ENCODE results near the gene MORN4. TPM values are rescaled to one million over a fixed set of nuclear protein-coding genes. Genes with fewer than 3 reads are reported as not detected.

Gene MORN4
- total and polyA plus RNA-seq, 9 of the 15 experiments (the other 6 are each of a cell fraction or from before 2014, with no cell fraction given): 8.3 to 23.9 (median 11.7) TPM

GRCh38 chr10:97632949-97633884 lies at the start of gene MORN4 (continued):
- no peak for TF ChIP-seq PREB (CRISPR knock-in tag; IDR thresholded peaks at IDR 0.05)
- no peak for TF ChIP-seq ZFP36 (IDR thresholded peaks at IDR 0.05; ENCODE audit: low read depth, low read length, partially characterized antibody)
- no peak for TF ChIP-seq TCF7L2 (IDR thresholded peaks at IDR 0.05; ENCODE audit: low read depth, low read length)
- TF ChIP-seq NCOA1 (IDR thresholded peaks at IDR 0.05; ENCODE audit: low read depth): no peak
- no peak for TF ChIP-seq ZKSCAN8 (CRISPR knock-in tag; IDR thresholded peaks at IDR 0.05)
- no peak for TF ChIP-seq HBP1 (CRISPR knock-in tag; IDR thresholded peaks at IDR 0.05)
- no peak for TF ChIP-seq CLOCK (CRISPR knock-in tag; IDR thresholded peaks at IDR 0.05; ENCODE audit: borderline replicate concordance)
- TF ChIP-seq EP400 (IDR thresholded peaks at IDR 0.05): peak; percentile 77
- TF ChIP-seq TSC22D4 (tag; IDR thresholded peaks at IDR 0.05): no peak
- TF ChIP-seq BRF1 (IDR thresholded peaks at IDR 0.05; ENCODE audit: borderline replicate concordance, extremely low read depth, insufficient read length): no peak
- TF ChIP-seq CHCHD3 (CRISPR knock-in tag; IDR thresholded peaks at IDR 0.05): no peak
- no peak for TF ChIP-seq ETV6 (IDR thresholded peaks at IDR 0.05; ENCODE audit: borderline replicate concordance in 1 of 2, low read depth in 2 of 2, low read length in 1 of 2)
- TF ChIP-seq ETV6 (CRISPR knock-in tag; IDR thresholded peaks at IDR 0.05; ENCODE audit: borderline replicate concordance): no peak
- no peak for TF ChIP-seq ZNF583 (CRISPR knock-in tag; IDR thresholded peaks at IDR 0.05)
- TF ChIP-seq GABPB1 (CRISPR knock-in tag; IDR thresholded peaks at IDR 0.05): 0 out of 2 replicates have a peak, but pooled peaks have one; percentile 29
- no peak for TF ChIP-seq FOXA1 (IDR thresholded peaks at IDR 0.05; ENCODE audit: borderline replicate concordance)
- TF ChIP-seq STAT5A (IDR thresholded peaks at IDR 0.05; ENCODE audit: borderline replicate concordance, low read length): no peak
- no peak for TF ChIP-seq RBM15 (IDR thresholded peaks at IDR 0.05; ENCODE audit: insufficient read depth, low read length)
- TF ChIP-seq TAF9B (IDR thresholded peaks at IDR 0.05; ENCODE audit: partially characterized antibody): peak; percentile 71
- no peak for TF ChIP-seq MIER1 (IDR thresholded peaks at IDR 0.05; ENCODE audit: low read depth)
- TF ChIP-seq ZBED1 (IDR thresholded peaks at IDR 0.05): no peak
- peak; percentile 85 for TF ChIP-seq BMI1 (IDR thresholded peaks at IDR 0.05; ENCODE audit: low read length)
- TF ChIP-seq DACH1 (IDR thresholded peaks at IDR 0.05; ENCODE audit: partially characterized antibody): no peak
